ENCODE results near the gene TEX29.

DNA sequence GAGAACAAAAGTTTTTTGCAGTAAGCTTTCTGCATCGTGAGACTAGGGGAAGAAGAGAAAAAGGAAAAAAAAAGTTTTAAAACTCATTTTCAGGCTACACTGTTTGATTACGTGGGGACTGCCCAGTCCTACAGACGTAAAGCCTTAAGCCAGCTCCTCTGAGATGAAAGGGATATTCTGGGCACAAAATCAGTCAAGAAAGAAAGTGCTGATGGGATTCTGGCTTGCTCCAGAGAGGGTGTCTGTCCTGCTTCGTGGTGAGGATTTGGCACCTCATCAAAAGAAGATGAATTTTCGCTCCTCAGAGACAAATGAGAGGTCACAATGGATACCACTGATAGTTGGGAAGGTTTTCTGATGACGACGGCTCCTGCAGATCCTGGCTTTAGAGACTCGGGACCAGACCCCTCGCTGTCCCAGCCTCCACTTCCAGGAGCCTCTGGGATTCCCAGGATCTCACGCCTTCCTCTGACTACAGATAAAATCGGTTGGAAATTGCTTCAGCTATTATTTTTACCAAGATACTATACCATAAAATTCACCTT lies 9.7 kb downstream of the TEX29 start:
- TF ChIP-seq, protein P1, sequence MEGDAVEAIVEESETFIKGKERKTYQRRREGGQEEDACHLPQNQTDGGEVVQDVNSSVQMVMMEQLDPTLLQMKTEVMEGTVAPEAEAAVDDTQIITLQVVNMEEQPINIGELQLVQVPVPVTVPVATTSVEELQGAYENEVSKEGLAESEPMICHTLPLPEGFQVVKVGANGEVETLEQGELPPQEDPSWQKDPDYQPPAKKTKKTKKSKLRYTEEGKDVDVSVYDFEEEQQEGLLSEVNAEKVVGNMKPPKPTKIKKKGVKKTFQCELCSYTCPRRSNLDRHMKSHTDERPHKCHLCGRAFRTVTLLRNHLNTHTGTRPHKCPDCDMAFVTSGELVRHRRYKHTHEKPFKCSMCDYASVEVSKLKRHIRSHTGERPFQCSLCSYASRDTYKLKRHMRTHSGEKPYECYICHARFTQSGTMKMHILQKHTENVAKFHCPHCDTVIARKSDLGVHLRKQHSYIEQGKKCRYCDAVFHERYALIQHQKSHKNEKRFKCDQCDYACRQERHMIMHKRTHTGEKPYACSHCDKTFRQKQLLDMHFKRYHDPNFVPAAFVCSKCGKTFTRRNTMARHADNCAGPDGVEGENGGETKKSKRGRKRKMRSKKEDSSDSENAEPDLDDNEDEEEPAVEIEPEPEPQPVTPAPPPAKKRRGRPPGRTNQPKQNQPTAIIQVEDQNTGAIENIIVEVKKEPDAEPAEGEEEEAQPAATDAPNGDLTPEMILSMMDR (IDR thresholded peaks at IDR 0.05): no peak
- TF ChIP-seq EZH2phosphoT487 (IDR thresholded peaks at IDR 0.05): no peak
- TF ChIP-seq EZH2 (IDR thresholded peaks at IDR 0.05): no peak
